Prostate gland (tissue), 2 donors: Measurements from ENCODE around the gene TBC1D2.

Experiments
- CTCF ChIP-seq, 4 experiments: fragments of 200-600 bp in 2 of 4; fragments of 450-650 bp in 2 of 4; sonication (generic) in 2 of 4; IDR thresholded peaks; 1 replicate in 3 of 4; 2 replicates in 1 of 4; pipeline ENCODE4 v1.5.1; 2016 to 2019; ENCODE audit warnings: antibody characterized with exemption in 4 of 4, mild to moderate bottlenecking in 2 of 4, moderate library complexity in 2 of 4
- POLR2A ChIP-seq: fragments of 450-650 bp; IDR thresholded peaks from one replicate; pipeline ENCODE4 v1.6.1; 2016; ENCODE audit warnings: antibody characterized with exemption, mild to moderate bottlenecking

- TF ChIP-seq CTCF (IDR thresholded peaks at IDR 0.05) (no peak), POLR2A (no peak)
These were observed 93.6 kb downstream of the TBC1D2 start for GRCh38 chr9:98161851-98162250.
